Body of pancreas (tissue), 4 donors: ENCODE data around the gene MRO. TPM values are rescaled to one million over a fixed set of nuclear protein-coding genes. Genes with fewer than 3 reads are reported as not detected.
A peak's percentile ranks its signal among the peaks of the same experiment; 100 is the strongest.
"Not testable (repeated sequence)": the region's sequence is repeated elsewhere in the genome, so short reads cannot be mapped to it uniquely, and the experiment has no call there.

Experiments
- ATAC-seq: fragments of 150-250 bp; one replicate; pipeline ENCODE4 v1.9.1; 2016
- DNase-seq, 4 donors: peaks; one replicate each; pipeline ENCODE4 v3.0.0-alpha.2; 2019
- H3K27ac ChIP-seq, 4 donors: fragments of 200-600 bp; sonication (generic); 1 replicate in 3 of 4; 2 replicates in 1 of 4; pipeline versions ENCODE4 v1.5.1 to v1.6.1; 2016 to 2019; ENCODE audit warnings: mild to moderate bottlenecking in 1 of 4, mixed read lengths in 1 of 4, moderate library complexity in 1 of 4
- H3K27me3 ChIP-seq, 2 donors: fragments of 200-600 bp; sonication (generic); one replicate each; pipeline ENCODE4 v1.6.0; 2016; ENCODE audit warnings: mild to moderate bottlenecking in 1 of 2
- H3K36me3 ChIP-seq, 2 donors: fragments of 200-600 bp; sonication (generic); replicated peaks in 1 of 2; 2 replicates each; pipeline ENCODE4 v1.5.1; 2016; ENCODE audit warnings: low read depth in 2 of 2; ENCODE audit not compliant: insufficient read depth in 1 of 2
- H3K4me1 ChIP-seq: fragments of 200-600 bp; sonication (generic); one replicate; pipeline ENCODE4 v1.6.0; 2016
- H3K4me3 ChIP-seq, 2 donors: fragments of 200-600 bp; sonication (generic); 1 replicate in 1 of 2; 2 replicates in 1 of 2; pipeline ENCODE4 v1.5.1; 2016 to 2019
- H3K9me3 ChIP-seq, 3 donors: fragments of 200-600 bp; sonication (generic); 1 replicate in 2 of 3; 2 replicates in 1 of 3; pipeline ENCODE4 v1.5.1; 2016
- CTCF ChIP-seq, 7 experiments: fragments of 450-650 bp in 4 of 7; fragments of 200-600 bp in 3 of 7; sonication (generic) in 3 of 7; IDR thresholded peaks; one replicate each; pipeline ENCODE4 v1.5.1; 2016 to 2019; ENCODE audit warnings: antibody characterized with exemption in 7 of 7
- POLR2A ChIP-seq, 3 donors: fragments of 450-650 bp; IDR thresholded peaks; one replicate each; pipeline ENCODE4 v1.6.1; 2016; ENCODE audit warnings: antibody characterized with exemption in 3 of 3, mild to moderate bottlenecking in 2 of 3
- WGBS, 2 donors: methylation state at CpG; one replicate each; pipeline ENCODE4 v1.1.5; 2017; 5-methylcytosine and 5-hydroxymethylcytosine counted together
- intact Hi-C: fragments of 100-400 bp; cut with DNase I; formaldehyde crosslinking; loops from one replicate; pipeline ENCODE4 v1.15.1; 2023
- total RNA-seq, 2 donors: library from RNA; depleted of rRNA; stranded (reverse); fragments of >200 nt; gene quantifications; one replicate each; pipeline ENCODE4 v1.1.0, GENCODE V29; 2016

The MRO gene
- total RNA-seq, 2 donors from 2014 or later: 0.26 to 0.66 TPM

- WGBS, 2 donors: 89 to 91% methylated on average over 1 of the region's 1 CpG
- intact Hi-C loops: no loop called here
- DNase-seq (no peak), ATAC-seq (no peak)
- H3K27me3 ChIP-seq: no peaks in the 10 kb centered on the region
- no peaks in the 10 kb centered on the region for H3K4me1 ChIP-seq
- peak overlapping the region in 1 of 4 donors; percentile 28 for H3K27ac ChIP-seq
- H3K36me3 ChIP-seq: no peaks in the 10 kb centered on the region
- TF ChIP-seq CTCF (IDR thresholded peaks at IDR 0.05) (no peak), POLR2A (IDR thresholded peaks at IDR 0.05) (no peak)
- H3K9me3 ChIP-seq: no peaks in the 10 kb centered on the region
- no peak overlapping the region for H3K4me3 ChIP-seq
Observed at GRCh38 chr18:50861617-50862016, 41.8 kb upstream of the MRO start.

GRCh38 chr18:50859793-50860555 lies 40.2 kb upstream of the MRO start:
- intact Hi-C loops: no loop called here
- no peak for DNase-seq
- ATAC-seq: no peak
- Histone ChIP-seq H3K36me3 (no peaks in the 10 kb centered on the region), H3K9me3 (no peaks in the 10 kb centered on the region), H3K4me1 (no peaks in the 10 kb centered on the region), H3K27ac (no peak overlapping the region), H3K4me3 (no peak overlapping the region), H3K27me3 (no peaks in the 10 kb centered on the region)
- TF ChIP-seq CTCF (IDR thresholded peaks at IDR 0.05) (no peak), POLR2A (IDR thresholded peaks at IDR 0.05) (no peak)

GRCh38 chr18:50857694-50858093 lies 37.9 kb upstream of the MRO start:
- intact Hi-C loops: no loop called here
- 76 to 87% methylated on average over 3 of the region's 3 CpGs for WGBS, 2 donors
- Histone ChIP-seq H3K36me3 (no peaks in the 10 kb centered on the region), H3K27ac (no peak overlapping the region), H3K4me1 (no peaks in the 10 kb centered on the region), H3K9me3 (no peaks in the 10 kb centered on the region), H3K4me3 (no peak overlapping the region), H3K27me3 (no peaks in the 10 kb centered on the region)
- TF ChIP-seq CTCF (IDR thresholded peaks at IDR 0.05) (no peak), POLR2A (IDR thresholded peaks at IDR 0.05) (no peak)
- ATAC-seq (no peak), DNase-seq (no peak)

GRCh38 chr18:50857166-50857565 lies 37.4 kb upstream of the MRO start:
- WGBS, 2 donors: 67 to 75% methylated on average over 5 of the region's 5 CpGs
- H3K27me3 ChIP-seq, H3K4me1 ChIP-seq, H3K9me3 ChIP-seq, DNase-seq, intact Hi-C loops, H3K4me3 ChIP-seq, ATAC-seq, H3K27ac ChIP-seq, H3K36me3 ChIP-seq: not testable (repeated sequence)

- H3K36me3 ChIP-seq: no peaks in the 10 kb centered on the region
- DNase-seq (no peak), ATAC-seq (no peak)
- TF ChIP-seq CTCF (IDR thresholded peaks at IDR 0.05) (no peak), POLR2A (IDR thresholded peaks at IDR 0.05) (no peak)
- H3K27ac ChIP-seq: no peak overlapping the region
- no peak overlapping the region for H3K4me3 ChIP-seq
- H3K9me3 ChIP-seq: no peaks in the 10 kb centered on the region
- intact Hi-C loops: no loop called here
- WGBS, 2 donors: 80 to 88% methylated on average over 13 of the region's 13 CpGs
- H3K27me3 ChIP-seq: no peaks in the 10 kb centered on the region
- H3K4me1 ChIP-seq: no peaks in the 10 kb centered on the region
Observed at GRCh38 chr18:50855976-50856757, 36.4 kb upstream of the MRO start.
